ENCODE measurements around the gene FBXW7.
"Not testable (repeated sequence)": the region's sequence is repeated elsewhere in the genome, so short reads cannot be mapped to it uniquely, and the experiment has no call there.

Gene FBXW7

DNA sequence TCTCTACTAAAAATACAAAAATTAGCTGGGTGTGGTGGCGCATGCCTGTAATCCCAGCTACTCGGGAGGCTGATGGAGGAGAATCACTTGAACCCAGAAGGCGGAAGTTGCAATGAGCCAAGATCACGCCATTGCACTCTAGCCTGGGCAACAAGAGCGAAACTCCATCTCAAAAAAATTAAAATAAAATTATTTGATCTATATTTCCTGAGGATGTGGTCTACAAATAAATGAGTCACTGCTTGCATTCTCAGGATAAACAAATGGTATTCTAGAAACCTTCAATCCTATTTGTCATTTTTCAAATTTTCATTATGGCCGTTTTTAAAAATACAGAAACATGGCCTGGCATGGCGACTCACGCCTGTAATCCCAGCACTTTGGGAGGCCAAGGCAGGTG is 8.6 kb upstream of the FBXW7 start:
- DNase-seq, result not testable (repeated sequence)

DNA sequence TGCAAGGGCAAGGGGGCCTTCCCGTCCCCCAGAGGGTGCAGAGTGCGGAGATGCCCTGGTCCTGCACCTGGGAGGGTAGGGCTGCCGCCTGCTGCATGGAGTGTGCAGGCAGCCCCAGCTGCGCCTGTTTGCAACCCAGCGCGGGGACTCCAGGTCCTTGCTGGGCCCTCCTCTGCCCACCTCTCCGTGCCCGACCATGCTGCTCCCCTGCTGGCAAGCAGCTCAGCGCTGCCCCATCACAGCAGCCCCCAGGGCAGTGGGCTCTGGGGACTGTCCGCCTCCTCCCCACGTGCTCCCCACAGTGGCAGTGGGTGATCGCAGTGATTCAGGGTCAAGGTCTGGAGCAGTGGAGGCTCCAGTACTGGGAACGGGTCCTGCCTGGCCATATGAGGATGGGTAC is 5.0 kb upstream of the FBXW7 start:
- DNase-seq, result no peak

DNA sequence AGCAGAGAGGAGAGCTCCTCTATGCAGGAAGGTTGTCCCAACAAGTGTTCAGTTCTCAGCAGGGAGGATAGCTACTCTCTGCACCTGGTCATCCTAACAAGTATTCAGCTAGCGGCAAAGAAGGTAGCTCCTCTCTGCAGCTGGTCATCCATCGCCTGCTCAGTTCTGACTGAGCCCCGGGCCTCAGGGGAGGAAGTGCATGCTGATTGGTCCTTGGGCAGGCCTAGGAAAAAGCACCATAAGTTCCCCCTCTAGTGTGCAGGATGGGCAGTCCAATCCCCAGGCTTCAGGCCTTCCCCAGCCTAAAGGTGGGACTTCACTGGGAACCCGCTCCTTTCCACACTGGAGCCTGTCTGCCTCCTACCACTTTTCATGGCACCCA is 4.4 kb upstream of the FBXW7 start:
- peak; percentile 19 for DNase-seq

DNA sequence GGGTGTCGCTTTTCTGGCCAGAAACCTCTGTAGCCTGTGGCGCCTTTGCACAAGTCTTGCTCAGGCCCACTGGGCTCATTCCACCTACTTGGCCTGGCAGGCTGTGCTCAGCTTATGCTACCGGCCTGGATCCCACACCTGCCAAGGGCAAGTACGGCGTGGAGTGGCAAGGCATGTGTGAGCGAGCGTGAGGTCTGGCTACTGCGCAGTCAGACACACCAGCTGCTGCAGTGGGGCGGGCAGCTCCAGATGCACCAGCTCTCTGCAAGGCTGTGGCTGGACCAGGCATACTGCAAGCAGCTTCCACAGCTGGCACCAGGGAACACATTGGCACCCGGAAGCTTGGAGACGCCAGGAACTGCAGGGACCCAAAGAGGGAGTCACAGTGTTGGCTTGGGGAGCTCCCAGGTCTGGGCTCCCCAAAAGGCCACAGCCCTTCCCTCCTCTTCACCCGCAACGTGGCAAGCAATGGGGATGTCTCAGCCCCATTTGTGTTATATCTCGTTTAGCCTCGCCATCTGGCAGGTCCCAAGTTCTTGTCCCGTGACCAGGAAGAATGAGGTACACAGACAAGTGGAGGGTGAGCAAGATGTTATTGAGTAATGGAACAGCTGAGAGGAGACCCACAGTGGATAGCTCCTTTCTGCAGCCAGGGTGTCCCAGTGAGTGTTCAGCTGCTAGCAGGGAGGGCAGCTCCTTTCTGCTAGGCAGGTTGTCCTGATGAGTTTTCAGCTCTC is 3.8 kb upstream of the FBXW7 start:
- no peak for DNase-seq

DNA sequence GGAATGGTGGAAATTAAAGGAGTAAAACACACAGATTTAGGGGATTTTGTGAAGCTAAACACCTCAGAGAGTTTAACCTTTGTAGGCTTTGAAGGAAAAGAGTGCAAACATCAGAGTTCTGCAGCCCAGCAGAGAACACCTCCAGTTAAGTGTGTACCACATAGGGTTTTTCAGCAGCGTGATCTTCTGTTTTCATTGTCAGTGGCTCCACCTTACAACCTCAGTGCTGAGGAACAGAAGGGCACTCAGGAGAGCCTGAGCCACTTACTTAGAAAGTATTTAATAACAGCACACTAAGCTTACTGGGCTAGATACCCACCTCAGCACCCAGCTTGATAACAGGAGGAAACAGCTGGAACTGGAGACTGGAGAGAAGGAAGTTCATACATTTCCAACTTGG is 2.0 kb upstream of the FBXW7 start:
- DNase-seq, result peak; percentile 20

DNA sequence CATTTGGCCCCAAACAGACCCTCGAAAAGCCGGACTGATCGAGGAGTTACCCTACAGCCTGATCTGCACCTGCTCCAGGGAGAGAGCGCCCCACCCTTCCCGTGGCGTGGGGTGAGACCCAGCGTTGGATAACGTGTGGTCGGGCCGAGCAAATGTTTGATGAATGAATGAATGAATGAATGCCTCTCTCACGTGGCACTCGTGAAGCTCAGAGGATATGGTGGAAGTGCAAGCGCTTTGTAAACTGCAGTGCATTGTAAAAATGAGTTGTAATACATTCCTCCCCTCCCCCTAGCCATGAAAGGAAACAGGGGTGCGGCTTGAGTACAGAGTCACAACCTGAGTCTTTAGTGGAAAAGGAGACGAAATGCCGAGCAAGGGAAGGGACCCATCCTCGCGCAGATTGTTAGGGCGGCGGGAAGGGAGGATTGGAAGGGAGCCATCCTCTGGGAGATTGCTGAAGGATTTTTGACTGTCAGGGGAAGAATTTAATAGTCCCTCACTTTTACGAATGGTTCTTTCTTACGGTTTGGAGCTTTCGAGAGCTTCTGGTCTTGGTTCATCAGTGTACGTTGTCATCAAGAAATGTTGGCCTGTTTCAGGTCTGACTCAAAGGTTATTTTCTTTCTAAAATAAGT is 772 bp upstream of the FBXW7 start:
- DNase-seq, result peak; percentile 71

DNA sequence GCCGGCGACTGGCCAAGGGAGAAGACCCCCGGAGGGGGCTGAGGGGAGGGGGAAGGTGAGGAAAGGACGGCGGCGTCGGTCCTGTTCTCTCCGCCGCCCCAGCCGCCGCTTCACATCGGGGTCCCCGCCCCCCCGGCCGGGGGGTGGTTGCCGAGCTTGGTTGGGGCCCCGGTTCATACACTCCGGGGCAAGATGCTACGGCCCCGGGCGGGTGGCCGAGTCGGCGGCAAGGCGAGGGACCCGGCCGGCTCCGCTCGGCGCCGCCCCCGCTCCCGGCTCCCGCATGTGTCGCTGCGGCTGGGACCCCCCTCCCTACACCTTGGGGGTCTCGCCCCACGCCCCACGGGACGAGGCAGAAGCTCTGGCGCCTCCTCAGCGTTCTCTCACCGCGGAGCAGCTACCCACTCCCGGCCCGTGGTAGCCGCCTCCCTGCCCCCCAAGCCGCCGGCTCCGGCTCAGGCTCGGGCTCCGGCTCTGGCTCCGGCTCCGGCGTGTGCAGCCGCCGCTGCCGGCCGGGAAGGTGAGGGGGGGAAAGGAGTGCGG is 461 bp downstream of the FBXW7 start:
- no peak for DNase-seq

DNA sequence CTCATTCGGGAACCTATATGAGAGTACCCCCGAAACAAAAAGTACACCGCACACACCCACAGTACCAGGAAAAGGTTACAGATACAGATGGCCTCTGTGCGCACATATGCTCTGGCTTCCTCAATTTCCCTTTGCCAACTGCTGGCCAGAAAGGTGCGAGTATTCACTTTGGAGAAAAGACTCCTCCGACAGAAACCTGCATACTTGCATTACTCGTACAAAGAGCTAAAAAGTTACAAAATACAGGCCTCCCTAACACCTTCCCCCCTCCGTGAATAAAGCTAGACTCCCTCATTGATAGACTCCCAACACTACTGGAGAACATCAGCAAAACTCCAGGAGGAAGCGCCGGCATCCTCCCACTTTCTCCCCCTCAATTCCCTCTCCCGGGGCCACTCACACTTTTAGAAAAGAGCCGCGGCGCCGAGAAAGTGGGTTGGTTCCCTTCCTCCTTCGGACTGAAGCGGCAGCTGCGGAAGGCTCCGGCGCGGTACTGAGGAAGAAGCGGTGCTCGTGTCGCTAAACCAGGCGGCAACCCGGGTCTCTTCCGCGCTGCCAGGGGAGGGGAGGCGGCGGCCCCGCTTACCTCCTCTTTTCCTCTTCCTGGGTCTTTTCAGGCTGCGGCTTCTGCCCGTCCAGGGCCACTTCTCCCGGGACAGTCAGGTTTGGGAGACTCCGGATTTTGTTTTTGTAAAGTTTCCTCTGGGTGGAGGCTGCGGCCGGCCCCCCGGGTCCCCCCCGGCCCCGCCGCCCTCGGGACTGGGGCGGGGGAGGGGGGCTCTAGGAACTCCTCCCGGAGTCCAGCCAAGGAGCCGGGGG is 1.1 kb downstream of the FBXW7 start:
- DNase-seq, result peak; percentile 37

DNA sequence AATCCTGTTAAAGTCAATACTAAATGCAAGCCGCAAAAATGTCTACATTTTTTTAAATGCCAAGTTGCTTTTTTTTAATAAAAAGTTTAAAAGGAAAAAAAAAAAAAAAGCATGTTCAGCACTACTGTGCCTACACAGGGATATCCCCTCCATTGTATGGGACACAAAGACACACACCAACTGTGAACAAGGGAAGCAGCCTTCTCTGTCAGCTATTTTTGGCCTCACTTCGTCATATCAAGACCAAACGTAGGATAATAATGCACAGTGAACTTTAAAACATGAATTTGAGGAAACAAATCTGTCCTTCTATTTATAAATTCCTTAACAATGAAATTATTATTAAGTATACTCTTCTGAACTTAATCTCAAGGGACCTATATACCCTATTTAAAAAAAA is 4.4 kb downstream of the FBXW7 start:
- no peak for DNase-seq

DNA sequence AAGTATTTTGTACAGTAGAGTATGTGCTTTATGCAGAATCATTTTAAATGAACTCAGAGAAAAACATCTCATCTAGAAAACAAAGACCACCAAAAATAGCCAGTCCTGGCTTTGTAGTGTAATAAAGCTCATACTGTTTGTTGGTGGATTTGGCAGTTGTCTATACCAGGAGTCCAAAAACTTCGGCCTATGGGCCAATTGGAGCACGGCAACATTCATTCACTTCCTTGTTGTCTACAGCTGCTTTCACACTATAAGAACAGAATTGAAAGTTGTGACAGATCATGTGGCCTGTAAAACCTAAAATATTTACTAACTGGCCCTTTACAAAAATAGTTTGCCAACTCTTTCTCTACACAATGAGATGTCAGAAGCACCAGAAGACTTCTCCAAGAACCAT is 5.3 kb downstream of the FBXW7 start:
- no peak for DNase-seq

DNA sequence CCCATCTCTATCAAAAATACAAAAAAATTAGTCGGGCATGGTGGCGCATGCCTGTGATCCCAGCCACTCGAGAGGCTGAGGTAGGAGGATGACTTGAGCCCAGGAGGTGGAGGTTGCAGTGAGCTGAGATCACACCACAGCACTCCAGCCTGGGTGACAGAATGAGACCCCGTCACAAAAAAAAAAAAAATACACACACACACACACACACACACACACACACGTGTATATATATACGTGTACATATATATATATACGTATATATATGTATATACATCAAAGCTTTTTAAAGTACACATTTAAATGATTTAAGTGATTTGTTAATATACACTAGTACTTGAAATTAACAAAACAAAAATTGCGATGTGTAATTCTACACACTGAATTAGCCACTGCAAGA is 6.0 kb downstream of the FBXW7 start:
- no peak for DNase-seq

DNA sequence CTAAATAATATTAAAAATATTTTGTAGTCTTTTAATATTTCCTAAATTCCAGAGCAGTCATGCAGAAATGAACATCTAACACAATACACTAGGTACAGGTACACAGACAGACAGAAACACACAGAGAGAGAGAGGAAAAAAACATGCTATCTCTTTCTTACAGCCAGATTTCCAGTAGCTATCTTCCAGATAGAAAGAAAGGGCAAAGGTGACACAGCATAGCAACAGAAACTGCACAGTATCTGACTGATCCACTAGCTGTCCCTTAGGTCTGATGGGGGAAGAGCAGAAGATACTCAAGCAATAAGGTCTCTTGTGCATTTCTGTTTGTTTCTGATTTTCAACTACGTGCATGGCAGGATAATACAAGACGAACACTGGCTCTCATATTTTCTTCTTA is 7.8 kb downstream of the FBXW7 start:
- no peak for DNase-seq

DNA sequence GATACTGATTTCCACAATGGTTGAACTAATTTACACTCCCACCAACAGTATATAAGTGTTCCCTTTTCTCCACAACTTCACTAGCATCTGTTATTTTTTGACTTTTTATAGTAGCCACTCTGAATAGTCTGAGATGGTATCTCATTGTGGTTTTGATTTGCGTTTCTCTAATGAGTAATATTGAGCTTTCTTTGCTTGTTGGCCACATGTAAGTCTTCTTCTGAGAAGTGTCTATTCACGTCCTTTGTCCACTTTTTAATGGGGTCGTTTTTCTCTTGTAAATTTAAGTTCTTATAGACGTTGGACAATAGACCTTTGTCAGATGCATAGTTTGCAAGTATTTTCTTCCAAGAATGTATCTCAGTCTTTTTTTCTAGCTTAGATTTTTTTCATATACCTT is 10.0 kb downstream of the FBXW7 start:
- DNase-seq, result no peak

DNA sequence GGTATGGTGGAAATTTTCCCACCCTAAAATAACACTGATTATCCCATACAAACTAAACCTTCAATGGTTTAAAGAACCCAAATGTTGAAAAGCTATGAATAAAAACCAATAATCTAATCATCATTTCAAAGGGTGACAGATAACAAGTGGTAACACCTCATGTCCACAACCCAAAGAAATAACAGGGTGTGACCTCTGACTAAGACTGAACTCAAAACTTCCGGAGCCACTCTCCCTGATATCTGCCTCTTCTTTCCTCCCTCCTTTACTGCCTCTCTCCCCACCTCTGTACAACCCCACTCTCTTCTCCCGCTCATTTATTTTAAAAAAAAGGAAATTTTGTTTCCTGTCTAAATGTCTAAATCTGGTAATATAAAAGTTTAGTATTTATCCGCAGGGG is 11.5 kb downstream of the FBXW7 start:
- no peak for DNase-seq

DNA sequence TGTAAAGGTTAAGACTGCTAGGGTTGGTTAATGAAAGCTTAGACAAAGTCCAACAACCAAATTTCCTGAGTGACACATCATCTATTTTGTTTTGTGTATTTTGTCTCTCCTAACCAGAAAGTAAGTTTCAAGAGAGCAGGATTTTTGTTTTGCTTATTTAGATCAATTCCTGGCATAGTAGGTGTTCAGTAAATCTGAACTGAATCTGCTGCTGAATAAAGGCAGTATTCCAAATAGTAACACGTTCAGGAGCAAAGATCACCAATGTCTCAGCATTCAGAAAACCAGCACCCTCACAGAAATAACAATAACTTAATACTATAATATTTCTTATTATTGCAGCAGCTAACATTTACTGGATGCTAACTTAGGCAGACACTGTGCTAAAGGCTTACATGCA is 12.2 kb downstream of the FBXW7 start:
- DNase-seq, result no peak

DNA sequence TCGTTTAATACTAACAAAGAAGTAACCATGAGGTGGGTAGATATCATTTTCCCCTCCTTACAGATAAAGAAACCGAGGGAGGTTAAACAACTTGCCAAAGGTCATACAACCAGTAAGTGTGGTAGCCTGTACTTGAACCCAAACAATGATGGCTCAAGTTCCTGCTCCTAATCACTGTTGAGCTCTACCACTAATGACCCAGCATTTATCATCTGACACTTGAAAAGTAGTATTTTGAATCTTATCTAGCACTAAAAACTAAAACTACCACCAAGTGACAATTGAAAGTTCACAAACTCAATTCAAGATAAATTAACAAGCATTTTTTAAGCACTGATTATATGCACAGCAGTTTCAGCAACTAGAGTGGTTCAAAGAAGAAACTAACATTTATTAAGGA is 13.1 kb downstream of the FBXW7 start:
- DNase-seq, result no peak

DNA sequence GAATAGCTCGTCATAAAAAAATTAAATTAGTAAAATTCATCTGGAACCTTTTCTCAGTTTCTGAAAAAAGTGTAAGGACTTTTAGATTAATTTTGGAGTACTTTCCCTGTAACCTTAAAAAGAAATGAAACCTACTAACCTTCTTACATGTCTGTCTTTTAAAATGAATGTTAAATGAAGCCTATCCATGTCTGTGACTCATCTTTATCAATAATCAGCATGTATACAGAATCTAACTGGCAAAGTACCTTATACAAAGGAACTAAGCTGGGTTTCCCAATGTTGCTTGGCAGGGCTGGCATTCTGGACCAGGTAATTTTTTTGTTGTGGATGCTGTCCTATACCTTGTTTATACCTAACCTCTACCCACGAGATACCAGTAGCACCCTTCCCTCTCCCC is 13.6 kb downstream of the FBXW7 start:
- DNase-seq, result no peak

DNA sequence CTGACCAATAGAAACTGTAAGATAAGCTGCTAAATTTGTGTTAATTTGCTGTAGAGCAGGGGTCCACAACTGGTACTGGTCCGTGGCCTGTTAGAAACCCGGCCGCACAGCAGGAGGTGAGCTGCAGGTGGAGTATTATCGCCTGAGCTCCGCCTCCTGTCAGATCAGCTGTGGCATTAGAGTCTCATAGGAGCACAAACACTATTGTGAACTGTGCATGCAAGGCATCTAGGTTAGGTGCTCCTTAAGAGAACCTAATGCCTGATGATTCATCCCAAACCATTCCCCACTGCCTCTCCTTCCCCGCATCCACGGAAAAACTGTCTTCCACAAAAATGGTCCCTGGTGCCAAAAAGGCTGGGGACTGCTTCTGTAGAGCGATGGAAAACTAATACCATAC is 19.7 kb downstream of the FBXW7 start:
- peak; percentile 11 for DNase-seq

DNA sequence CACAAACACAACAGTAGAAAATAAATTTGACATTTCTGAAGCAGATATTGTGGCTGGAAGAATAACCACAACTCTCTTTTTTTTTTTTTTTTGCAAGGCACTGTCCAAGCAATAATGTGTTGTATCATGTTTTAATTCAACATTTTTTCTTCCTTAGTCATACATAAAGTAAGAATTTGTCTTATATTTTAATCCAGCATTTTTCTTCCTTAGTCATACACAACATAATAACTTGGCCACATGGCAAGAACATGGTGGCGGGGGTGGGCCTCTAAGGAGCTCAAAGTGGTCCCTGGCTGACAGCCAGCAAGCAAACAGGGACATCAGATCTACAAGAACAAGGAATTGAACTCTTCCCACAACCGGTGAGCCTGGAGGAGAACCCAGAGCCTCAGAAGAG is 20.2 kb downstream of the FBXW7 start:
- peak; percentile 45 for DNase-seq

DNA sequence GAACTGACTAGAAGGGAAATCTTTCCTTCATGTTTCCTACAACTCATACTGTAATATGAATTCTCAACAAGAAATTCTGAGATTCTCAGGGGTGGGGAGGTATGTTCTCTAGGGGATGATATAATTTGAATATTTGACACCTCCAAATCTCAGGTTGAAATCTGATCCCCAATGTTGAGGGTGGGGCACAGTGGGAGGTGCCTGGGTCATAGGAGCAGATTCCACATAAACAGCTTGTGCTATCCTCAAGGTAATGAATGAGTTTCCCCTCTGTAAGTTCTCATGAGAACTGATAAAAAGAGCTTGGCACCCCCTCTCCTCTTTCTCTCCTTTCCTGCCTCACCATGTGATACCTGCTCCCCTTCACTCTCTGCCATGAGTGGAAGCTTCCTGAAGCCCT is 21.5 kb downstream of the FBXW7 start:
- DNase-seq, result no peak

DNA sequence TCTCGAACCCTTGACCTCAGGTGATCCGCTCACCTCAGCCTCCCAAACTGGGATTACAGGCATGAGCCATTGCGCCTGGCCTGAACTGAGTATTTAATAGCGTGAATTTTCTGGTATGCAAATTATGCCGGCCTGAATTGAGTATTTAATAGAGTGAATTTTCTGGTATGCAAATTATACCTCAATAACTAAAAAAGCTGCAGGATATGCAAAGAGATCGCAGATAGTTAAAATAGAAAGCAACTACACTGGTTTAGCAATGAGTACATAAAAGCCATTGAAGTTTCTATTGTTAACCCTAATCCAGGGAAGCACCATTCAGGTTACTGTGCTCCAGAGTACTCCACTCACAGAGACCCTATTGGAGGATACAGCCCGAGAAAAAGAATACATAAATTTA is 22.8 kb downstream of the FBXW7 start:
- DNase-seq, result no peak

DNA sequence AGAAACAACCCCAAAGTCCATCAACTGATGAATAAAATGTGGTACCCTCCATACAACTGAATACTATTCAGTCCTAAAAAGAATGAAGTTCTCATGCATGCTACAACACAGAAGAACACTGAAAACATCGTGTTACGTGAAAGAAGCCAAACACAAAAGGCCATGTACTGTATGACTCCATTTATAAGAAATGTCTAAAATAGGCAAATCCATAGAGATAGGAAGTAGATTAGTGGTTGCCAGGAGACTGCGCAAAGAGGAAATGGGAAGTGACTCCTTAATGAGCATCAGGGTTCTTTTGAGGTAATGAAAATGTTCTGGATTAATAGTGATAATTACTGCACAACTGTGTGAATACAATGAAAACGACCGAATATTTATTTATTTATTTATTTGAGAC is 23.4 kb downstream of the FBXW7 start:
- DNase-seq, result no peak

DNA sequence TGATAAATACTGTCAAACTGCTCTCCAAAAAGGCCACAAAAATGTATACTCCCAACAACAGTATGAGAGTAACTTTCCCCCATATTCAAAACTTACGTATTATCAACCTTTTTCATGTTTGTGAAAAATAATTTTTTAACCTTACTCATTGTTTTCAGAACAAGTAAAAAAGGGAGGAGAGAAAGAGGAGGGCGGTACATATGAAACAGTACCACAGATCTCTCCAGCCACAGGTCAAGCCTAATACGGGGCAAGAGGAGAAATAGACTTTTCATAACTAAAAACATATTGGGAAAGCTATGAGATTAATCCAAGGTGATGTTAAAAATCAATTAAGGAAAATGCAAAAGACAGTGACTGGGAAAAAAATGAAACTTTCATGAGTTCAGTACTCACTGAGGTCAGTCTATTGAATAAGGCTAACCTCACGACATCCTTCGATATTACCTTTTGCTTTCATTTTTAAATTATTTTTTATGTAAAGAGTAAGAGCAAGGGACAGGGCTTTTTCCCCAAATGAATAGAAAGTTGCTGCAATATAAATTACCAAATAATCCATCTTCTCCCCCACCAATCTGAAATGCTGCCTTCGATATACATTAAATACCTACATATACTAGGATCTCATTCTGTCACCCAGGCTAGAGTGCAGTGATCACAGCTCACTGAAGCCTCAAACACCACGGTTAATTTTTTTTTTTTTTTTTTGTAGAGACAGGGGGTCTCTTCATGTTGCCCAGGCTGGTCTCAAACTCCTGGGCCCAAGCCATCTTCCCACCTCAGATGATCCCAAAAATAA is 25.3 kb downstream of the FBXW7 start:
- no peak for DNase-seq

Measured in NCI-H82 (cell line).